DMS53 (cell line): ENCODE measurements around the gene TRUB1.
"Not testable (repeated sequence)": the region's sequence is repeated elsewhere in the genome, so short reads cannot be mapped to it uniquely, and the experiment has no call there.

ENCODE experiments used
- DNase-seq: peaks from one replicate; lab custom pipeline; 2025; lab: John Stamatoyannopoulos, UW

Gene TRUB1

GRCh38 chr10:114937962-114938855, at the start of gene TRUB1:
TRUB1 (plus strand) TSS chr10:114938195; CDS start chr10:114938254, 59 bp downstream.
- peak; percentile 96 for DNase-seq

DNA sequence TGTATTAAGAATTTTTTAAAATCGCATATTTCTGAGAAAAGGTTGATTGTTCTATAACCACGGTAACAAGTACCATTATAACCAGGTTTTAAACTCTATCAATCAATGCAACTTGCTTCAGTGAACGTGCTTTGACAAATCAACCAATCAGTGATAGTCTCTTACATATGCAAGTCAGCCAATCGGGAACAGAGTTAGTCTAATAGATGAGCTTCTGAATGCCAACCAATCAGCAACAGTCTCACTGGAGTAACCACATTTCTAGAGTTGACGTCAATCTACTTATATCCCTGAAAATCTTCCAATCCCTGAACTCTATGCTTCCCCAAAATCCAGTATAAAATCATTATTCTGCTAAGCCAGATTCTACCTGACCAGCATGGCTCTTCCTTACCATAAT, 44.7 kb upstream of the TRUB1 start:
- DNase-seq, result peak; percentile 11

GRCh38 chr10:114894911-114895310, 43.1 kb upstream of the TRUB1 start:
- no peak for DNase-seq

DNA sequence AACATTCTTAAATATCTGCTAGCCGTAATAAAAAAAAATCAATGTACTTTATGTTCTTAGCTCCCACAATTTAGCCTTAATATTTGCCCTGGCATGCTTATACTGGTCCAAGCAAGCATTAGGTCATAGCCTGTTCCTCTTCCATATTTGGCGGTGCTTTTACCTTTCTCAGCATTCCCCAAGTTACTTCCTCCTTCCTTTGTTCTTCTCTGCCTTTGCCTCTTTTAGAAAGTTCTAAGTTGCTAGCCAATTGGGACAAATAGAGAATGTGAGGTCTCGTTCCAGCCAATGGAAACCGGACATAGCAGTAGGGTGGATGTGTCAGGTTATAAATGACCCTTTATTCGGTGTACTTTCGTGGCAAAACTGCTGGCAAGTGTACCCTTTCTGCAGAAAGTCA, 41.0 kb upstream of the TRUB1 start:
- DNase-seq, result not testable (repeated sequence)

DNA sequence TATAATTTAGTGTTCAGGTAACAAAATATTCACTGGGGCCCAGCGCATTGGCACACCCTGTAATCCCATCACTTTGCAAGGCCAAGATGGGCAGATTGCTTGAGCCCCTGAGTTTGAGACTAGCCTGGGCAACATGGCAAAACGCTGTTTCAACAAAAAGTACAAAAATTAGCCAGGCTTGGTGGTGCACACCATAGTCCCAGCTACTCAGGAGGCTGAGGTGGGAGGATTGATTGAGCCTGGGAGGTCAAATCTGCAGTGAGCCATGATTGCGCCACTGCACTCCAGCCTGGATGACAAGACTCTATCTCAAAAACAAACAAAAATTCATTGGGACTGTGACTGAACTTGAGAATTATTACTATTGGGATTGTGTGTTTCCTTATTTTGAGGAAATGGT, 40.4 kb upstream of the TRUB1 start:
- no peak for DNase-seq

DNA sequence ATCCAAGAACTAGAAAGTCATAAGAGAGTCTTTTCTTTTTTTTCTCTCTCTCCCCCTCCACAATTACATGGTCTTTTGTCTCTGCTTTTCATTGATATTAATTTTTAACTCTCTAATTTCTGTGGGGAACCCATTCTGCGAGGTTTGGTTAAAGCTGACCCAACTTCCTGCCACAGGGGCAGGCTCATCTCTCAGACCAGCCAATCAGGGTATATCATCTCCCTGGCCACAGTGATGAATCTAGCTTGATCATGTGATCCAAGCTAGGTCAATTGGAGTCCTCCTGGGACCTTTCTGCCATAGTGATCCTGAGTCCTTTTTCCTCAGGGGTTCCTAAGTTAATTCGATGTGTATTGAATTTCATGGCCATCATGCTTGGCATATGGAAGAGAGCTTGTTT, 38.0 kb upstream of the TRUB1 start:
- no peak for DNase-seq

GRCh38 chr10:114900658-114901057, 37.3 kb upstream of the TRUB1 start:
- no peak for DNase-seq

GRCh38 chr10:114902151-114902550, 35.8 kb upstream of the TRUB1 start:
- DNase-seq, result no peak

DNA sequence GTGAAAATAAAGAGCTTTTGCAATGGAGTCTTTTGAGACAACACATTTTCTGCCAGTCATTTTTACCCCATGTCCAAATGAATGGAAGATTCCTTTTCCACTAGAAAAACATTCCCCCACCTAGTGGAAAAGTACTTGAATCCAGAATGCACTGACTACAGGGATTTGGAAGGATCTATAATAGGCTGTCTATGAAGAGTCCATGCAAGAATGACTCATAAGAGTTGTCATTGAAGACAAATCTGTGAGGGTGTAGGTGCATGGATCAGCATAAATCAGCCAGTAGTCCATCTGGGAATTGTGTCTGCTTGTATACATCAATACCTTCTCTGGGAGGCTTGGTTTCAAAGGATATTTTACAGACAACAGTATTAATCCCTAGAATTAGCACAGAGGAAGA, 32.5 kb upstream of the TRUB1 start:
- DNase-seq, result peak; percentile 38

- DNase-seq, result no peak
These were observed 31.0 kb upstream of the TRUB1 start for GRCh38 chr10:114906981-114907380.

DNA sequence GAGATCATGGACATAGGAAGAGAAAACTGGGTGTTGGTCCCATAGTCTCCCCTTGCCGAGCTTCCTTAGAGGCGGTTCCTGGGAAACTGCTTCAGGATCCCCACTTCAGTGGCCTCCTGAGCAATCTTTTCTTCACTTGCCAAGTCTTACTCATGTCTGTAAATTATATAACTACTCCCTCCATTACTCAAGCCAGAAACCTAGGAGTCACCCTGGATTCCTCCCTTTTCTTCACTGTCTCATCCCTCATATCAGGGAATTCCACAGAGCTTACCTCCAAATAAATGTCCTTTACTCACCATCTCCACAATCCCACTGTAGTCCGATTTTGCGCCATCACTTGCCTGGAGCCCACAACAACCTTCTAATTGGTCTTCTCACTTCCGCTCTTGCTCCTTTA, 29.1 kb upstream of the TRUB1 start:
- no peak for DNase-seq

- DNase-seq, result no peak
These were observed 26.8 kb upstream of the TRUB1 start for GRCh38 chr10:114911052-114911711.

- DNase-seq, result no peak
These were observed 26.1 kb upstream of the TRUB1 start for GRCh38 chr10:114911801-114912469.

GRCh38 chr10:114912470-114912859, 25.5 kb upstream of the TRUB1 start:
- no peak for DNase-seq

GRCh38 chr10:114914560-114914959, 23.4 kb upstream of the TRUB1 start:
- no peak for DNase-seq

DNA sequence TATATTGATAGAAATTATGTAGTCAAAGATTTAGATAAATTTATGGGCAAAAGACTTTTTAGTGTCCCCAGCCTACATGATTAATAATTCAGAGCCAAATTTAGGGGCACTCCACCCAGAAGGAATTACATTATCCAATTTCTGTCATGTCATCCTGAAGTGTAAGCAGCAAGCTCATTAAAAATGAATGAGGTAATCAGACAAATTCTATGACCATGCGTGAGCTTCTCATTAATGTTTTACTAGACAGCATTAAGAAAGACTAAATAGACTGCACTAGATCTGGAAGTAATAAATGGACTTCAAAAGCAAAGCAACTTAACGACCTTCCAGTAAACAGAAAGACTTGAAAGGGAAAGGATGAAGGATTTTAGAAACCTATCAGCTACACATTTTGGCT, 22.7 kb upstream of the TRUB1 start:
- DNase-seq, result peak; percentile 9

DNA sequence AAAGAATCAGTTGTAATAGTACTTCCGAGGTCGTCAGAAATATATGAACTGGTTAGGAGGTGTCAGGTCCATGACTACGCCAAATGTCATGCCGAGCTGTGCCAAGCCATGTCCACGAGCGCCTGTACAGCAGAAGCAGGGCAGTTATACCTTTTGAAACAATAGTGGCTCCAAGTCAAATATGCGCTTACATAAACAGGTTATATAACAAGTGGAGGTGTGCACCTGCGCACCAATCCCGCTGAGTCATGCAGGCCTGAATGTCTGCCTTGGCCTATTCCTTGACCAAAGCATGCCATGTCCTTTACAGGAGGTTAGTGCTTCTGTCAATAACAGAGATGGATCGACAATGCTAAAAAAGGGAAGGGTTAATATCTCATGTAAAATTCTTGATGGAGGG, 21.3 kb upstream of the TRUB1 start:
- peak; percentile 53 for DNase-seq

DNA sequence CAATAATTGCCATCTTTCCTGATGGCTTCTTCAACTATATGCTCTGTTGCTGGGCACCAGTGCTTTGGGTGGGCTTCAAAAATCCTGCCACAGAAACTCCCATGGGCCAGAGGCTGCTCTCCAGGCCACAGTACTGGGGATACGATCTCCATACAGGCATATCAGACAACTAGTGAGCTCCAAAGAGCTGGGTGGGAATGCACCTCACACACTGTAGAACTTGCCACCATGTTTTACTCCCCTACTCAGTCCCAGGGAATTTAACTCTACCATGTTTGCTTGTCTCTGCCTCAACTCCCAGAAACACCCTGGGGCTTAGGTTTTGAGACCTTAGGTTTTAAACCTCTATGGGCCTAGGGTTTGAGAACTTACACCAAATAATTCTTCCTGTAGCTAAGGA, 20.5 kb upstream of the TRUB1 start:
- DNase-seq, result no peak

DNA sequence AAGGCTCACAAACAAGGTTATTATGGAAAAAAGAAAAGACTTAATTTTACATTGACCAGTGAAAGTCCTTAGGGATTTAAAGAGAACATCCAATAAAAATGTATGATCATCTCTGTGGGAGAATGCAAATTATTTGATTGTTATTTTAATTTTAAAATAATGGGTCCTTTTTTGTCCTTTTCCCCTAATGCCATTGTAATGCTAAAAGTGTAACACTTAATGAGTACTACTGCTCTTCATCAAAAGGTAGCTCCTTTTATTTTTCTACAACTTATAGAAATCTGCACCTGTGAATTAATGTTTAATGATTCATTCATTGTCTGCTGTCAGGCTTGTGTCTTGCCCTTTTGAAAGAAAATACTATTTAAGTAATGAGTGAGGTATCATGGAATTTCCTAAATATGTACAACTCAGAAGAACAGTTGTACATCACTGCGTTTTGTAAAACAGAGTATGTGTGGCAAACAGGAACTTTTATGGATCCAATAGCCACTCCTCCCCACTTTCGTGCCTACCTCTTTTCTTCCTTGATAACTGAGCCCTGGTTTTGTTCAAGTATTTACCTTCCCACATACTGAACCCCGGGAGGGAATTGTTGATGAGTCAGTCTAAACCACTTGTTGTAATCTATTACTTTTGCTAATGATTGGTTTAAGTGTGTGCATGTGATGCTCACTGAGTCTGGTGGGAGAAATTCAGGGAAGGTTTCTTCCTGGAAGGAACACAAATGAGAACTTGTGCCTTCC, 19.9 kb upstream of the TRUB1 start:
- DNase-seq, result peak; percentile 47

GRCh38 chr10:114920459-114920858, 17.5 kb upstream of the TRUB1 start:
- DNase-seq, result no peak

- DNase-seq, result no peak
These were observed 16.0 kb upstream of the TRUB1 start for GRCh38 chr10:114922003-114922402.

- DNase-seq, result no peak
These were observed 14.4 kb upstream of the TRUB1 start for GRCh38 chr10:114923551-114923950.
